Hepatocyte (in vitro differentiated cells): ENCODE results near the gene TTLL5.

Experiments used
- CTCF ChIP-seq: fragments of 200-600 bp; sonication (generic); IDR thresholded peaks from 2 replicates; pipeline ENCODE4 v1.5.1; 2016; ENCODE audit warnings: antibody characterized with exemption, mild to moderate bottlenecking; ENCODE audit not compliant: poor library complexity
- EZH2 ChIP-seq: fragments of 200-600 bp; sonication (generic); IDR thresholded peaks from 2 replicates; pipeline ENCODE4 v1.6.1; 2016; ENCODE audit warnings: antibody characterized with exemption, mild to moderate bottlenecking, borderline replicate concordance

- TF ChIP-seq CTCF (no peak), EZH2 (no peak)
Measured at GRCh38 chr14:75757644-75758402, 96.8 kb downstream of the TTLL5 start.
